ENCODE data around the gene DNAJC24.

The DNAJC24 gene

GRCh38 chr11:31445621-31446020, 76.0 kb downstream of the DNAJC24 start:
- H3K4me3 ChIP-seq (ENCODE audit: low read depth, low read length): no peak overlapping the region
- TF ChIP-seq, protein P1, sequence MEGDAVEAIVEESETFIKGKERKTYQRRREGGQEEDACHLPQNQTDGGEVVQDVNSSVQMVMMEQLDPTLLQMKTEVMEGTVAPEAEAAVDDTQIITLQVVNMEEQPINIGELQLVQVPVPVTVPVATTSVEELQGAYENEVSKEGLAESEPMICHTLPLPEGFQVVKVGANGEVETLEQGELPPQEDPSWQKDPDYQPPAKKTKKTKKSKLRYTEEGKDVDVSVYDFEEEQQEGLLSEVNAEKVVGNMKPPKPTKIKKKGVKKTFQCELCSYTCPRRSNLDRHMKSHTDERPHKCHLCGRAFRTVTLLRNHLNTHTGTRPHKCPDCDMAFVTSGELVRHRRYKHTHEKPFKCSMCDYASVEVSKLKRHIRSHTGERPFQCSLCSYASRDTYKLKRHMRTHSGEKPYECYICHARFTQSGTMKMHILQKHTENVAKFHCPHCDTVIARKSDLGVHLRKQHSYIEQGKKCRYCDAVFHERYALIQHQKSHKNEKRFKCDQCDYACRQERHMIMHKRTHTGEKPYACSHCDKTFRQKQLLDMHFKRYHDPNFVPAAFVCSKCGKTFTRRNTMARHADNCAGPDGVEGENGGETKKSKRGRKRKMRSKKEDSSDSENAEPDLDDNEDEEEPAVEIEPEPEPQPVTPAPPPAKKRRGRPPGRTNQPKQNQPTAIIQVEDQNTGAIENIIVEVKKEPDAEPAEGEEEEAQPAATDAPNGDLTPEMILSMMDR (IDR thresholded peaks at IDR 0.05; ENCODE audit: low read depth, low read length): no peak

DNA sequence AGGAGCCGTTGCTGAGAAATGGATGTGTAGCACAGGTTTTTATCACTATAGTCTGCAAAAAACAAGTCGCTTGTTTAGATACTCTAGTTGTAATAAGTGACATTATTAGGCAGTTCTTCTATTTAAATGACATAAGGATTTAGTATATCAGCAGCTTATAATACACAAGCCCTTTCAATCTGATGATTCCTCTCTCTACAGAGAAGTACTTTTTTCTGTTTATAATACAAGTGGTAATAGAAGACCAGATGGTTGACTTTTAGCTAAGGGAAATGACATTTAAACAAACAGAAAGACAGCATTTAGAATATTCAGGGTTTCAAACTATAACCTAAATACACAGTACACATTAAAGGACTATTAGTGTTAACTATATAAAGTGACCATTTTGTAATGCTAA, 79.4 kb downstream of the DNAJC24 start:
- TF ChIP-seq, protein P1 (IDR thresholded peaks at IDR 0.05; ENCODE audit: low read depth, low read length): no peak
- no peak overlapping the region for H3K4me3 ChIP-seq (ENCODE audit: low read depth, low read length)

DNA sequence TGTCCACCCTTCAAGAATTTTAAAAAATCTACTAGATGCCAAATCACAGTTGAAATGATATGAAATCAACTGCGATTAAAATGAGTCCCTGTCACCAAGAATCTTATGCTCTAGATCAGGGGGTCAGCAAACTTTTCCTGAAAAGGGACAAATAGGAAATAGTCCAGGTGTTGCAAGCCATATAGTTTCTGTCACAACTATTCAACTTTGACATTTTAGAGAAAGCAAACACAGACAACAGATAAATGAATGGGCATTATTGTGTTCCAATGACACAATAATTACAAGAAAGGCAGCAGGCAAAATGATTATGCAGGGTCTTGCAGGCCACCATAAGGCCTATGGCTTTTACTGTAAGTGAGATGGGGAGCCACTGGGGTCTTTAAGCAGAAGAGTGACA, 81.2 kb downstream of the DNAJC24 start:
- TF ChIP-seq, protein P1 (IDR thresholded peaks at IDR 0.05; ENCODE audit: low read depth, low read length): no peak
- H3K4me3 ChIP-seq (ENCODE audit: low read depth, low read length): no peak overlapping the region

DNA sequence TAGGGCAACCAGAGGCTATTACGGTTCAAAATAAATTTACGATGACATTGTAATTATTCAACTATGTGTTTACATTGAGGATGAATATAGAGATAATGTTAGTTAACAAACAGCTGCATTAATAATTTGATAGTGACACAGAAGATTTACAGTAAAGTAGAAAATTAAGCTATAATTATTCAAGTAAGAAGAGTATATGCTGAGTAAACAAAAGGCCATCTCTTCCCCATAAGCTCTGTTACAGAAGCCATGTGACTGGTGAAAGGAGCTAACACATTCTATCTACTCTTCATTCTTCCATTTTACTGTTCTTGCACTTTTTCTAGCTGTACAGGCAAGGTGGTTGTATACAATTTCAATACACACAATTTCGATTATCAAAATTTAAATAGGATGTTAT, 85.5 kb downstream of the DNAJC24 start:
- TF ChIP-seq, protein P1 (IDR thresholded peaks at IDR 0.05; ENCODE audit: low read depth, low read length): no peak
- H3K4me3 ChIP-seq (ENCODE audit: low read depth, low read length): no peak overlapping the region

GRCh38 chr11:31464436-31464835, 94.8 kb downstream of the DNAJC24 start:
- no peak overlapping the region for H3K4me3 ChIP-seq (ENCODE audit: low read depth, low read length)
- TF ChIP-seq, protein P1 (IDR thresholded peaks at IDR 0.05; ENCODE audit: low read depth, low read length): no peak

GRCh38 chr11:31474083-31474482, 104.4 kb downstream of the DNAJC24 start:
- no peak overlapping the region for H3K4me3 ChIP-seq (ENCODE audit: low read depth, low read length)
- TF ChIP-seq, protein P1 (IDR thresholded peaks at IDR 0.05; ENCODE audit: low read depth, low read length): no peak

DNA sequence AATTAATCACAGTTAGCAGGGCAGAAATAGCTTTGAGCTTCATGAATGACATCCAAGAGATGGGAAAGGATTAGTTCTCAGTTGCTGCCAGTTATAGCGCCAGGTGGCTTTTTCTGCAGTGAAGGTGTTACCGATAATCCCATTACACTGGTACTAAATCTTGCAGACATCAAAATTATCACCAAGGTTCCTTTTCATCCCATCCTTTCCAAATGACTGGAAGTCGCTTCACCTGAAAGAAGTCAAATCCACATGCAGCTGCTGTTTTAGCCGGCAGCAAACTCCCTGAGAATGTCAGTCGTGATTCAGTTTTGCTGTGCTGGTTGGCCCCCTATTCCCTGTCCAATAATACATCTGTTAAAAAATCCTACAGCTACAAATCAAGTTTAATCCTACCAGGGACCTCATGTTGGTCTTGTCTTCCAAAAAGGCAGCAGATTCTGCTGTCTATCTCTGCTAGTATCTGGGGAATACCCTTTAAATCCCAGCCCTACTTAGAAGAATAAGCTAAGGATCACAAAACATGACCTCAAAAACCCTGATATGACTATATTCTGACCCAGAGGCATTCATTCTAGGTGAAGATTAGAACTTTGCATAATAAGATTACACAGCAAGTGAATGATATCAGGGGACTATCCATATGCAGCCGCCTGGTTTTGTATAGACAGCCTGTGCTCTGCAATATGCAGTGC, 108.0 kb downstream of the DNAJC24 start:
- TF ChIP-seq, protein P1 (IDR thresholded peaks at IDR 0.05; ENCODE audit: low read depth, low read length): no peak
- no peak overlapping the region for H3K4me3 ChIP-seq (ENCODE audit: low read depth, low read length)

All from WI38 (cell line).